ENCODE results near the gene CD1C. TPM values are rescaled to one million over a fixed set of nuclear protein-coding genes. Genes with fewer than 3 reads are reported as not detected.
A peak's percentile ranks its signal among the peaks of the same experiment; 100 is the strongest.
"Not testable (repeated sequence)": the region's sequence is repeated elsewhere in the genome, so short reads cannot be mapped to it uniquely, and the experiment has no call there.

Gene CD1C
- total RNA-seq, 1 experiment from 2014 or later = not detected

DNA sequence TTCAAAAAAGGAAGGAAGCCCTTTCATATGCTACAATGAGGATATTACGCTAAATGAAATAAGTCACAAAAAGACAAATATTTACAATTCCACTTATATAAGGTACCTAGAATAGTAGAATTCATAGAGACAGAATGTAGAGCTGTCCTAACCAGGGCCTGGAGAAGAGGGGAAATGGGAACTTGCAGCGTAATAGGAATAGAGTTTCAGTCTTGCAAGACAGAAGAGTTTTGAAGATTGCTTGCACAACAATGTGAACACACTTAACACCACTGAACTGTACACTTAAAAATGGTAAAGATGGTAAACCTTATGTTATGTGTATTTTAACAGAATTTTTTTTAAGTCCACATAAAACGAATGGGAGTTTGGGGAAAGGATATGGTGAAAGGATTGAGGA lies 38.7 kb downstream of the CD1C start:
- DNase-seq (ENCODE audit: low read depth) = no peak

DNA sequence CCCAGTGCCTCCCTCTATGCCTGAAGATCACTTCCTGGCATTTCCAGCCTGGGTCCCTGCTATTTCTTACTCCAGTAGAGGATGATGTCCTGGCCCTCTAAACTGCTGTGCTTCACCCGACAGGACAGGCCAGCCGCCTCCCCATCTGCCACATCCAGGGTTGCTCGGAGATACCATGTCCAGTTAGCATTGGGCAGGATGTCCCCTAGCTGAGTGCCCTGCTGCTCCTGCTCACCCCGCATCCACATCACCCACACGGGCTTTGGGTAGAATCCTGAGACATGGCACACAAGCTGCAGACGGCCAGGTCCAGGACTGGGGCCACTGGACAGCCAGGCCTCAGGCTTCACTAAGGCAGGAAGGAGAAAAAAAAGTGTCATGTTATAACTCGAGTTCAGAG lies 39.6 kb downstream of the CD1C start:
- DNase-seq (ENCODE audit: low read depth) = no peak

DNA sequence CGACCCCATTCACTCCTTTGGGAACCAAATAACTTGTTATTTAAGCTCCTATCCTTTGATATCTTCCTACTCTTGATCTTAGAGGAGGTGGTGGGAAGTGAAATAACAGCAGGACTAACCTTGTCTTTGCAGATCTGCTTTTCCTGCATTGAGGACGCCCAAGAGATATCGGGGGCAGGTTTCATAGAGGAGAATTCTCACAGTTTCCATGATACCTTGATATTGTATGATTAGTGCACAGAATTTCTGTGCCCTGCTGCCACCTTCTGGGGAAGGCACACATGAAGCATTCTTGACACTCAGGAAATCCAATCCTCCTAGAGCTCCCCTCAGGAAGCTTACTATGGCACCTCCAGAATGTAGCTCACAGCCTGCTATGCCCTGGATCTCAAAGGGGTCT lies 40.0 kb downstream of the CD1C start:
- DNase-seq (ENCODE audit: low read depth) = no peak

- no peak for DNase-seq (ENCODE audit: low read depth)
Measured at GRCh38 chr1:158330391-158331105, 40.8 kb downstream of the CD1C start.

GRCh38 chr1:158331106-158331425 lies 41.3 kb downstream of the CD1C start:
- DNase-seq (ENCODE audit: low read depth) = no peak

DNA sequence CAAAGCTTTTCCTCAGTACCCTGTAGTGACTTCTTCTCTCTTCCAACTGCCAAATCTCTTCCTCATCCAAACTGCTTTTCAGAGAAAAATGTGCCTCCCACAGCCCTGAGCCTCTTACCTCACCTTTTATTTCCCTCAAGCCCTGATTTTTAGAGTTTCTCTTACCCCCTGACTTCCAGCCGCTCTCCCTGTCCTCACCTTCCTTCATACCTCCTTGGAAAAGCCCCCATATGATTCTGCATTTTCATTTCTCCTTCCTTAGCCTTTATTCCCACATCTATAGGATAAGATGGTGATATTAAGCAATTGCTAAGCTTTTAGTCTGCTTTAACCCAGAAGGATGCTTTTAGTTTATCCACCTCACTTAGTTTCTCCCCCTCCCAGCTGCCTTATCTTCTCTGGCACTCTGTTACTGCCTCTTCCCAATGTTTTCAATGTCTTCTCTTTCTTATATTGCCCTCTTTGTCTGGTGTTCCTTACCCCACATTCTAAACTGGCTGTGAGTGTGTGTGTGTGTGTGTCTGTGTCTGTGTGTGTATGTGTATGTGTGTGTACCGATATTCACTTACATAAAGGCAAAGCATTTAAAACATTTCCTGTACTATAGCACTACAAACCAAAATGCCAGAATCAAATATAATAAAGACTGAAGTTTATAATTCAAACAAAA lies 41.9 kb downstream of the CD1C start, which contains the start of gene CD1B:
Gene CD1B (minus strand): TSS at position 51 of the 670 bp plus-strand sequence. CDS start 108 bp downstream, outside the sequence.
- no peak for DNase-seq (ENCODE audit: low read depth)

- DNase-seq (ENCODE audit: low read depth) = no peak
Measured at GRCh38 chr1:158333405-158334155, 43.9 kb downstream of the CD1C start.

DNA sequence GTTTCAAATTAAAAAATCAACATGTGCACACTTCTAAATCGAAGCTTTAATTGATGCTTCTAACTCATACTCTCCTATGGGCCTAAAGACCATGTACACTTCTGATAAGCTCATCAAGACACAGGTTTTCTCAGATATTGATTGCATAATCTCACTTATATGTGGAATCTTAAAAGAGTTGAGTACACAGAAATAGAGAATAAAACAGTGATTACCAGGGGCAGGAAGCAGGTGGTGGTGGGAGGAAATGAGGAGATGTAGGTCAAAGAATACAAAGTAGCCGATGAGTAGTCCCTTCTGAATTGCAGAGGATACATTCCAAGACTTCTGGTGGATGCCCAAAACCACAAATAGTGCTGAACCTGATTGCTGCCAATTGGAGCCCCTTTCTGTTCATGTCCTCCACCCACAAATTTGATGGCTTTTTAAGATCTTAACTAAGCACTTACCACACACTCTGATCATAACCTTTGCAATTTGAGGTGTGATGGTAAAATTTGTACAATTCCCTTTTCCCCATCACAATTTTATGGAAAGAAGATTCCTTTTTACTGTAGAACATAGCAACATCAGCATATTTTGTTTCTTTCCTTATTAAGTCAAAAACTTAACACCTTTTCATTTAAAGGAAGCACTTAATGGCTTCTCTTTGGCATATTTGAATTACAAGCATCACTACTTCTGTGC lies 44.9 kb downstream of the CD1C start:
- DNase-seq (ENCODE audit: low read depth) = peak; percentile 14

GRCh38 chr1:158335213-158335532 lies 45.5 kb downstream of the CD1C start:
- DNase-seq (ENCODE audit: low read depth) = no peak

GRCh38 chr1:158336413-158336812 lies 46.7 kb downstream of the CD1C start:
- DNase-seq (ENCODE audit: low read depth) = not testable (repeated sequence)

Other genes starting within 250 kb of the CD1C start
- gene CD1D, start 109.0 kb upstream of the CD1C start, total RNA-seq (2014; rRNA removed; shearing (Covaris generic)) = 0.69 and 0.73 TPM in 2 replicates
- gene CD1A, start 35.5 kb upstream of the CD1C start, total RNA-seq (2014; rRNA removed; shearing (Covaris generic)) = not detected in 2 replicates
- gene CD1B, start 41.6 kb downstream of the CD1C start, total RNA-seq (2014; rRNA removed; shearing (Covaris generic)) = not detected in 2 replicates
- not detected in 2 replicates for gene CD1E, start 64.0 kb downstream of the CD1C start, total RNA-seq (2014; rRNA removed; shearing (Covaris generic))
- not detected in 2 replicates for gene OR10T2, start 109.5 kb downstream of the CD1C start, total RNA-seq (2014; rRNA removed; shearing (Covaris generic))
- gene OR10K2, start 136.3 kb downstream of the CD1C start, total RNA-seq (2014; rRNA removed; shearing (Covaris generic)) = not detected in 2 replicates
- gene OR10K1, start 171.9 kb downstream of the CD1C start, total RNA-seq (2014; rRNA removed; shearing (Covaris generic)) = not detected in 2 replicates
- gene OR10R2, start 182.3 kb downstream of the CD1C start, total RNA-seq (2014; rRNA removed; shearing (Covaris generic)) = not detected in 2 replicates

All from HT1080 (cell line).